K562 (cell line): ENCODE data around the gene NOBOX. TPM values are rescaled to one million over a fixed set of nuclear protein-coding genes. Genes with fewer than 3 reads are reported as not detected.

Experiments
- ATAC-seq: fragments of 200-7000 bp; cut with Tn5 transposase; 3 replicates; pipeline ENCODE4 v1.9.1; 2020; ENCODE audit warnings: moderate library complexity
- BruUV-seq: library from RNA; stranded (reverse); fragments of 400-500 nt; replicated peaks from 2 replicates; lab custom pipeline; 2021; lab: Mats Ljungman, UMichigan
- CTCF ChIA-PET: fragments of 300-600 bp; formaldehyde crosslinking; extraction: SDS; loops from one replicate; lab custom pipeline; 2021; ENCODE audit warnings: low intra/inter-chr PET ratio; lab: Yijun Ruan, JAX
- POLR2A ChIA-PET: fragments of 300-600, 350-650 bp; sonication (Branson Sonifier 250); formaldehyde crosslinking; extraction: SDS; loops from one replicate; lab custom pipeline; 2021; ENCODE audit warnings: antibody characterized with exemption, inconsistent platforms; lab: Yijun Ruan, JAX
- DNase-seq, 4 experiments: peaks; one replicate each; pipeline versions ENCODE4 v3.0.0 to v3.0.0-alpha.2; 2011 to 2018; ENCODE audit warnings: low spot score in 3 of 4, mixed read lengths in 3 of 4; ENCODE audit errors: extremely low read depth in 1 of 4
- FAIRE-seq: peaks from 2 replicates; lab custom pipeline; 2011; peaks lifted over from hg19 to GRCh38; lab: Jason Lieb, UNC
- H2AFZ ChIP-seq: 2 replicates; pipeline ENCODE4 v1.6.0; 2011; ENCODE audit warnings: low read depth, low read length, control low read depth, inconsistent platforms
- H3K27ac ChIP-seq: fragments of 200-600 bp; 3 replicates; pipeline ENCODE4 v1.8.0; 2011; ENCODE audit warnings: low read depth, mild to moderate bottlenecking, control low read depth, inconsistent platforms, low read length, moderate library complexity, mixed read lengths; ENCODE audit errors: extremely low read depth
- H3K27me3 ChIP-seq, 2 experiments: fragments of 300-600 bp in 1 of 2; 2 replicates in 1 of 2; 3 replicates in 1 of 2; pipeline versions ENCODE4 v1.6.0 to v1.8.0; 2011; ENCODE audit warnings: inconsistent platforms in 2 of 2, low read length in 2 of 2, mild to moderate bottlenecking in 1 of 2, mixed read lengths in 1 of 2, moderate library complexity in 1 of 2; ENCODE audit not compliant: control insufficient read depth in 2 of 2, insufficient read depth in 2 of 2
- H3K36me3 ChIP-seq: fragments of 300-600 bp; 3 replicates; pipeline ENCODE4 v1.8.0; 2011; ENCODE audit warnings: mild to moderate bottlenecking, low read length, inconsistent platforms; ENCODE audit not compliant: control insufficient read depth, insufficient read depth
- H3K4me1 ChIP-seq, 2 experiments: fragments of 200-600 bp in 1 of 2; replicated peaks in 1 of 2; 2 replicates in 1 of 2; 3 replicates in 1 of 2; pipeline versions ENCODE4 v1.5.1 to v1.8.0; 2011; ENCODE audit warnings: inconsistent platforms in 2 of 2, low read length in 2 of 2, mild to moderate bottlenecking in 1 of 2, mixed read lengths in 1 of 2, moderate library complexity in 1 of 2; ENCODE audit not compliant: control insufficient read depth in 2 of 2, insufficient read depth in 2 of 2
- H3K4me2 ChIP-seq: 2 replicates; pipeline ENCODE4 v1.6.1; 2011; ENCODE audit warnings: low read length, control low read depth, inconsistent platforms, mixed read lengths; ENCODE audit not compliant: insufficient read depth
- H3K4me3 ChIP-seq: fragments of 200-600 bp; sonication (generic), shearing (Covaris generic); 2 replicates; pipeline ENCODE4 v1.5.1; 2016; ENCODE audit warnings: control low read depth, inconsistent platforms
- H3K79me2 ChIP-seq: fragments of 200-600 bp; 3 replicates; pipeline ENCODE4 v1.8.0; 2011; ENCODE audit warnings: low read length, inconsistent platforms; ENCODE audit not compliant: control insufficient read depth, insufficient read depth
- H3K9ac ChIP-seq, 2 experiments: 2 replicates each; pipeline versions ENCODE4 v1.6.0 to v1.6.1; 2011; ENCODE audit warnings: low read depth in 2 of 2, low read length in 2 of 2, control low read depth in 1 of 2, inconsistent platforms in 1 of 2, mild to moderate bottlenecking in 1 of 2, mixed read lengths in 1 of 2; ENCODE audit not compliant: insufficient read depth in 1 of 2
- H3K9me1 ChIP-seq: one replicate; pipeline ENCODE4 v1.6.0; 2011; ENCODE audit warnings: inconsistent platforms, mild to moderate bottlenecking, low read length, moderate library complexity; ENCODE audit not compliant: control insufficient read depth, insufficient read depth
- H3K9me3 ChIP-seq: replicated peaks from 2 replicates; pipeline ENCODE4 v1.5.1; 2011; ENCODE audit warnings: low read depth, low read length, inconsistent platforms; ENCODE audit not compliant: control insufficient read depth, insufficient read depth
- H4K20me1 ChIP-seq: replicated peaks from 2 replicates; pipeline ENCODE4 v1.6.1; 2011; ENCODE audit warnings: low read length, inconsistent platforms, mixed read lengths; ENCODE audit not compliant: control insufficient read depth, insufficient read depth
- HCFC1 ChIP-seq: IDR thresholded peaks from 2 replicates; pipeline ENCODE4 v1.6.1; 2012; ENCODE audit warnings: low read depth, low read length, improper control_type of control experiment
- KDM1A ChIP-seq, 2 experiments: fragments of 450-650 bp; IDR thresholded peaks; 2 replicates each; pipeline ENCODE4 v1.6.1; 2016; ENCODE audit warnings: mild to moderate bottlenecking in 2 of 2
- MEF2A ChIP-seq: IDR thresholded peaks from 2 replicates; pipeline ENCODE4 v1.6.1; 2011; ENCODE audit warnings: low read depth, mild to moderate bottlenecking, low read length, moderate library complexity; ENCODE audit not compliant: control insufficient read depth
- SP1 ChIP-seq: sonication (generic); formaldehyde crosslinking; IDR thresholded peaks from 2 replicates; pipeline ENCODE4 v1.8.1; 2022; ENCODE audit warnings: mild to moderate bottlenecking, missing genetic modification reagents
- ZNF766 ChIP-seq: fragments of 200-800 bp; sonication (Bioruptor generic); conservative IDR thresholded peaks from 2 replicates; pipeline ENCODE4 v1.6.1; 2016; ENCODE audit warnings: missing genetic modification characterization, missing compliant biosample characterization
- in situ Hi-C: fragments of 300-500 bp; cut with MboI; formaldehyde crosslinking; loops from 4 replicates; pipeline ENCODE4 v1.15.0; 2018; ENCODE audit warnings: inconsistent platforms, mixed read lengths
- intact Hi-C: fragments of 100-400 bp; cut with micrococcal nuclease; formaldehyde crosslinking; loops from 2 replicates; pipeline ENCODE4 v1.14.2; 2022
- polyA plus RNA-seq, 8 experiments: library from polyadenylated mRNA; depleted of rRNA in 4 of 8; stranded (reverse) in 5 of 8; unstranded in 3 of 8; fragments of >200 nt; fragmentation: Nextera tagmentation in 2 of 8; fragmentation: Illumina TruSeq in 1 of 8; extraction: Ambion mirVana in 2 of 8; extraction: Trizol in 1 of 8; gene quantifications; 2 replicates each; pipeline versions ENCODE4 v1.2.1 to v1.2.3, GENCODE V29; 2011 to 2014; ENCODE audit warnings: inconsistent platforms in 1 of 8, missing spikeins in 1 of 8
- total RNA-seq, 7 experiments: library from RNA; depleted of rRNA in 6 of 7; stranded (reverse); fragments of >200 nt in 6 of 7; fragmentation: Illumina TruSeq in 2 of 7; extraction: Trizol in 2 of 7; gene quantifications; 2 replicates each; pipeline versions ENCODE4 v1.2.1 to v1.2.3, GENCODE V29; 2011 to 2021; ENCODE audit warnings: low replicate concordance in 1 of 7
- TF ChIP-seq, protein P1 (sequence below): fragments of 450-650 bp; IDR thresholded peaks from 2 replicates; pipeline ENCODE4 v1.6.1; 2018; ENCODE audit warnings: mild to moderate bottlenecking, low read depth; ENCODE audit not compliant: partially characterized antibody

The NOBOX gene
- total and polyA plus RNA-seq, 9 of the 15 experiments (the other 6 are each of a cell fraction or from before 2014, with no cell fraction given): not detected

DNA sequence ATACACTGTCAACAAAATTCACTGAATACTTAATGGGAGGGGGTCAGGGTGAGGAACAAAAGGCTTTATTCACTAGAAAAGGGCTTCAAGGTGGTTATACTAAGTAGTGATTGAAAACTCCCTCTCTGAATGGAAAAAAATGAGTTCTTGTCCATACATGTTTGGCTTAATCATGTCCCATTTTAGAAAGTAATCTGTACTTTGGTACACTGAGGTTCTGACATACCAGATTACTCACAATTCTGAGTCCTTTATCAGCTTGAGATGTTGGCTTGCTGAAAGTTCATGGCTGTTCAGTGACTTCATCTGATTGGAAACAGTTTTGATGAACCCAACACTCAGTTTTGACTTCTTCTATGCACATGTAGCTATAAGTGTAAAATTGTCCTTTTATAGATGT, 12.8 kb upstream of the NOBOX start:
- BruUV-seq: no TSS peak
- no peak overlapping the region for H3K4me2 ChIP-seq
- no peaks in the 10 kb centered on the region for H4K20me1 ChIP-seq
- in situ Hi-C loops (no loop called here), intact Hi-C loops (no loop called here)
- no peaks in the 10 kb centered on the region for H3K36me3 ChIP-seq
- ChIA-PET POLR2A (no interaction called here), CTCF (no interaction called here)
- H3K27ac ChIP-seq: no peak overlapping the region
- no peak for ATAC-seq
- H3K79me2 ChIP-seq: no peaks in the 10 kb centered on the region
- FAIRE-seq: no peak
- no peaks in the 10 kb centered on the region for H3K4me1 ChIP-seq
- DNase-seq: no peak
- H3K4me3 ChIP-seq: no peak overlapping the region
- H3K9me3 ChIP-seq: no peaks in the 10 kb centered on the region
- no peaks in the 10 kb centered on the region for H3K9me1 ChIP-seq
- H3K9ac ChIP-seq: no peak overlapping the region
- TF ChIP-seq HCFC1 (no peak), ZNF766 (CRISPR knock-in tag) (no peak), MEF2A (no peak), SP1 (CRISPR knock-in tag) (no peak), KDM1A (IDR thresholded peaks at IDR 0.05) (no peak)
- TF ChIP-seq, protein P1, sequence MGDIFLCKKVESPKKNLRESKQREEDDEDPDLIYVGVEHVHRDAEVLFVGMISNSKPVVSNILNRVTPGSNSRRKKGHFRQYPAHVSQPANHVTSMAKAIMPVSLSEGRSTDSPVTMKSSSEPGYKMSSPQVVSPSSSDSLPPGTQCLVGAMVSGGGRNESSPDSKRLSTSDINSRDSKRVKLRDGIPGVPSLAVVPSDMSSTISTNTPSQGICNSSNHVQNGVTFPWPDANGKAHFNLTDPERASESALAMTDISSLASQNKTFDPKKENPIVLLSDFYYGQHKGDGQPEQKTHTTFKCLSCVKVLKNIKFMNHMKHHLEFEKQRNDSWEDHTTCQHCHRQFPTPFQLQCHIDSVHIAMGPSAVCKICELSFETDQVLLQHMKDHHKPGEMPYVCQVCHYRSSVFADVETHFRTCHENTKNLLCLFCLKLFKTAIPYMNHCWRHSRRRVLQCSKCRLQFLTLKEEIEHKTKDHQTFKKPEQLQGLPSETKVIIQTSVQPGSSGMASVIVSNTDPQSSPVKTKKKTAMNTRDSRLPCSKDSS: no peak
- H3K27me3 ChIP-seq: no peaks in the 10 kb centered on the region
- H2AFZ ChIP-seq: no peak overlapping the region
